Activated CD8-positive, alpha-beta T cell treated with anti-CD3 and anti-CD28 coated beads for 36 hours (primary cell): Measurements from ENCODE around the gene PDZK1IP1. TPM values are rescaled to one million over a fixed set of nuclear protein-coding genes. Genes with fewer than 3 reads are reported as not detected.

Source experiments
- ATAC-seq: fragments of 200-7000 bp; cut with Tn5 transposase; one replicate; pipeline ENCODE4 v1.10.0; 2021; ENCODE audit warnings: mild to moderate bottlenecking, moderate library complexity
- CTCF ChIA-PET: fragments of 350-600 bp; sonication (Branson Sonifier 250); formaldehyde crosslinking; loops from one replicate; lab custom pipeline; 2021; ENCODE audit warnings: antibody characterized with exemption; lab: Charles Lee
- POLR2A ChIA-PET: fragments of 350-600 bp; sonication (Branson Sonifier 250); formaldehyde crosslinking; loops from one replicate; lab custom pipeline; 2021; ENCODE audit warnings: antibody characterized with exemption; lab: Charles Lee
- DNase-seq: peaks from one replicate; pipeline ENCODE4 v3.0.0-alpha.2; 2020
- H3K27ac Mint-ChIP-seq: one replicate; pipeline ENCODE4 v1.8.0; 2021; ENCODE audit warnings: mild to moderate bottlenecking, mixed read lengths
- H3K27me3 Mint-ChIP-seq: one replicate; pipeline ENCODE4 v1.8.0; 2021; ENCODE audit warnings: mixed read lengths
- H3K36me3 Mint-ChIP-seq: one replicate; pipeline ENCODE4 v1.8.0; 2021; ENCODE audit warnings: low read depth, mixed read lengths
- H3K4me1 Mint-ChIP-seq: one replicate; pipeline ENCODE4 v1.8.0; 2021; ENCODE audit warnings: low read depth, mixed read lengths
- H3K4me3 Mint-ChIP-seq: one replicate; pipeline ENCODE4 v1.8.0; 2021; ENCODE audit warnings: mild to moderate bottlenecking, moderate library complexity, mixed read lengths
- H3K9me3 Mint-ChIP-seq: one replicate; pipeline ENCODE4 v1.8.0; 2021; ENCODE audit warnings: mixed read lengths
- intact Hi-C: fragments of 100-400 bp; cut with micrococcal nuclease; formaldehyde crosslinking; loops from one replicate; pipeline ENCODE4 v1.10.0; 2022
- total RNA-seq, 2 experiments: library from RNA; stranded (reverse); gene quantifications; one replicate each; pipeline ENCODE4 v1.2.3, GENCODE V29; 2021
- TF ChIP-seq, protein P1 (sequence below): fragments of 200-600 bp; IDR thresholded peaks from one replicate; pipeline ENCODE4 v1.8.0; 2022; ENCODE audit warnings: antibody characterized with exemption, mild to moderate bottlenecking

Gene PDZK1IP1
- total RNA-seq, 2 experiments from 2014 or later: not detected

DNA sequence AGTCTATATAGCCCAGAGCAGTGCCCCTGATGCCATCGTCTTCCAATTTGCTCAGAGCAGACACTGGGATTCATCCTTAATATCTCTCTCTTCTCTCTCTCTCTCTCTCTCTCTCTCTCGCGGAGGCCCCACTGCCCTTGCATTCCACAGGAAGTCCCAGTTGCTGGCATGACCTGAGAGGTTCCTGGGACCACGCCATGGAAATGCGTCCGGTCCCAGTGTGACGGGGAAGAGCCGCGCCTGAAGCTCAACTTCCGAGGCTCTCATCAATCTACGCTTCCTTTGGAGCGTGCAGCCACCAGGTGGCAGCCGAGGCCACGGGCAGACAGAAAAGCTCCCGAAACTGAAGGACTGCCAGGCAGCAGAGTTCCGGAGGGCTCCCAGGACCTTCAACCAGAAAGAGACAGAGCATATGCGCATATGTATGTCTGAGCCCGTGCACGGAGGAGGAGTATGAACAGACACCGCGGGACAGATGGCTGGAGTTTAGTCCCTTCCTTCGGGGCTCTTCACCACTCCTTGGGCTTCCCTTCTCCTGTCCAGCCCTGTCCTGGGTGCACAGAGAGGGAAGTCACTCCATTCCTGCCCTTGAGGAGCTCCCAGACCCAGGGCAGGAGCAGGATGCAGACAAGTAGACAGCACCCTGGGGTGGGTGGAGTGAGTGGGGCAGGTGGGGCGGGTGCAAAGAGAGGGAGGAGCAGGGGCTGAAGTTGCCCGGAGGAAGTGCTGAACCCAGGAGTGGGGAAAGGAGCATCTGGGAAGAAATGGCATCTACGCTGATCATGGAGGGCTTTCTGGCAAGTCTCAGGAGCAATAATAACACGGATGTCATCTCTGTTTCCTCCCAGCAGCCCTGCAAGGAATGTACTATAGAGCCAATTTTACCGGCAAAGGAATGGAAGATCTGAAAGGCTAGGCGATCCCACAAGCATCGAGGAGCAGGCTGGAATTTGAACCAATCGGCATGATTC is 10.5 kb downstream of the PDZK1IP1 start:
- H3K9me3 Mint-ChIP-seq: no peaks in the 10 kb centered on the region
- H3K27ac Mint-ChIP-seq: peak overlapping the region; percentile 68
- POLR2A ChIA-PET: interaction anchor here (0.6 to 1.4 kb wide), 4 partner anchors 14 to 521 kb away, joined by 3 to 4 read pairs (median 3); no protein-coding TSS in a partner anchor
- no peaks in the 10 kb centered on the region for H3K36me3 Mint-ChIP-seq
- DNase-seq (peak; percentile 91), ATAC-seq (peak; percentile 88)
- intact Hi-C loops: no loop called here
- TF ChIP-seq, protein P1, sequence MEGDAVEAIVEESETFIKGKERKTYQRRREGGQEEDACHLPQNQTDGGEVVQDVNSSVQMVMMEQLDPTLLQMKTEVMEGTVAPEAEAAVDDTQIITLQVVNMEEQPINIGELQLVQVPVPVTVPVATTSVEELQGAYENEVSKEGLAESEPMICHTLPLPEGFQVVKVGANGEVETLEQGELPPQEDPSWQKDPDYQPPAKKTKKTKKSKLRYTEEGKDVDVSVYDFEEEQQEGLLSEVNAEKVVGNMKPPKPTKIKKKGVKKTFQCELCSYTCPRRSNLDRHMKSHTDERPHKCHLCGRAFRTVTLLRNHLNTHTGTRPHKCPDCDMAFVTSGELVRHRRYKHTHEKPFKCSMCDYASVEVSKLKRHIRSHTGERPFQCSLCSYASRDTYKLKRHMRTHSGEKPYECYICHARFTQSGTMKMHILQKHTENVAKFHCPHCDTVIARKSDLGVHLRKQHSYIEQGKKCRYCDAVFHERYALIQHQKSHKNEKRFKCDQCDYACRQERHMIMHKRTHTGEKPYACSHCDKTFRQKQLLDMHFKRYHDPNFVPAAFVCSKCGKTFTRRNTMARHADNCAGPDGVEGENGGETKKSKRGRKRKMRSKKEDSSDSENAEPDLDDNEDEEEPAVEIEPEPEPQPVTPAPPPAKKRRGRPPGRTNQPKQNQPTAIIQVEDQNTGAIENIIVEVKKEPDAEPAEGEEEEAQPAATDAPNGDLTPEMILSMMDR: peak; percentile 82
- CTCF ChIA-PET: interaction anchor here (0.7 to 4.8 kb wide), 43 partner anchors 9 to 547 kb away, joined by 3 to 61 read pairs (median 4); partner anchors contain the start of genes CMPK1, FOXD2, PDZK1IP1 and STIL
- peaks cover 22% of the 10 kb centered on the region for H3K27me3 Mint-ChIP-seq
- H3K4me1 Mint-ChIP-seq: peaks cover 8% of the 10 kb centered on the region
- H3K4me3 Mint-ChIP-seq: peak overlapping the region; percentile 61

DNA sequence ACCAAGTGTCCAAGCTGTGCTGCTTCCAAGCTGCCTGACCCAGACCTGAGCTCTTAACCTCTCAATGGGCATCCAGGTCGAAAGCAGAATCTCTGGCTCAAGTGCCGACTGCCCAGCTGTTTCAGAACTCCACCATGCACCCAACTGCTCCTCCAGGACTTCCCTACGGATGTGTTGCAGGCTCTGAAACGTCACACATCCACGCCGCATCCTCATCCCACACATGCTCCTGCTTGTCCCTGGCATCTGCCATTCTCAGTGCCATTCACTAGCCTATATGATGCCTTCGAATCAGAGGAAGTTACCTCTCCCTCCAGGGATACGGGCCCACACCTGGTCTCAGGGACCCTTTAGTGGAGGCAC is 11.2 kb downstream of the PDZK1IP1 start:
- intact Hi-C loops: no loop called here
- DNase-seq: no peak
- CTCF ChIA-PET: interaction anchor here (0.7 to 4.8 kb wide), 38 partner anchors 9 to 547 kb away, joined by 3 to 61 read pairs (median 4); partner anchors contain the start of genes CMPK1, FOXD2, PDZK1IP1 and STIL
- TF ChIP-seq, protein P1: no peak
- Mint-ChIP-seq H3K4me3 (peak overlapping the region; percentile 61), H3K36me3 (no peaks in the 10 kb centered on the region), H3K4me1 (peaks cover 8% of the 10 kb centered on the region), H3K27ac (no peak overlapping the region), H3K9me3 (no peaks in the 10 kb centered on the region), H3K27me3 (peaks cover 26% of the 10 kb centered on the region)
- POLR2A ChIA-PET: interaction anchor here (0.7 to 1.4 kb wide), 2 partner anchors 214 to 241 kb away, joined by 3 read pairs; no protein-coding TSS in a partner anchor
- no peak for ATAC-seq

DNA sequence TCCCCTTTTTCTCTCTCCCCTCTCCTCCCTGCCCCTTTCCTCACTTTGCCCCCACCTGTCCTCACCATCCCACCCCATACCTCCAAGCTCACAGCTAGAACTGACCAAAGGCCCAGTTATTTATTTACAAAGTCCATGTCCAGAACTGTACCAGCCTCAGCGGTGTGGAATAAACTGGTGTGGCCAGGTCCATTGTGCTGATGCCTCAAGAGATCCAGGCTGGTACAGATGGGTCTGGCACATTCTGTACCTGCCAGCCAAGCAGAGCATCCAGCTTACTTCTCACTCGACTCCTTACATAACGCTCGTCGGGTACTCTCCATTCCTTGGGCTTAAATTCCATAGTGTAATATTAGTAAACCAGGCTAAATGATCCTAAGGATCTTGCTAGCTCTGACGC is 11.8 kb downstream of the PDZK1IP1 start:
- POLR2A ChIA-PET: no interaction called here
- CTCF ChIA-PET: interaction anchor here (0.7 to 4.8 kb wide), 12 partner anchors 11 to 264 kb away, joined by 3 to 61 read pairs (median 4); partner anchors contain the start of genes FOXD2 and PDZK1IP1
- no peaks in the 10 kb centered on the region for H3K36me3 Mint-ChIP-seq
- DNase-seq (no peak), ATAC-seq (no peak)
- H3K4me1 Mint-ChIP-seq: peaks cover 8% of the 10 kb centered on the region
- no peak overlapping the region for H3K27ac Mint-ChIP-seq
- H3K27me3 Mint-ChIP-seq: peaks cover 32% of the 10 kb centered on the region
- intact Hi-C loops: no loop called here
- TF ChIP-seq, protein P1: no peak
- no peaks in the 10 kb centered on the region for H3K9me3 Mint-ChIP-seq
- no peak overlapping the region for H3K4me3 Mint-ChIP-seq

DNA sequence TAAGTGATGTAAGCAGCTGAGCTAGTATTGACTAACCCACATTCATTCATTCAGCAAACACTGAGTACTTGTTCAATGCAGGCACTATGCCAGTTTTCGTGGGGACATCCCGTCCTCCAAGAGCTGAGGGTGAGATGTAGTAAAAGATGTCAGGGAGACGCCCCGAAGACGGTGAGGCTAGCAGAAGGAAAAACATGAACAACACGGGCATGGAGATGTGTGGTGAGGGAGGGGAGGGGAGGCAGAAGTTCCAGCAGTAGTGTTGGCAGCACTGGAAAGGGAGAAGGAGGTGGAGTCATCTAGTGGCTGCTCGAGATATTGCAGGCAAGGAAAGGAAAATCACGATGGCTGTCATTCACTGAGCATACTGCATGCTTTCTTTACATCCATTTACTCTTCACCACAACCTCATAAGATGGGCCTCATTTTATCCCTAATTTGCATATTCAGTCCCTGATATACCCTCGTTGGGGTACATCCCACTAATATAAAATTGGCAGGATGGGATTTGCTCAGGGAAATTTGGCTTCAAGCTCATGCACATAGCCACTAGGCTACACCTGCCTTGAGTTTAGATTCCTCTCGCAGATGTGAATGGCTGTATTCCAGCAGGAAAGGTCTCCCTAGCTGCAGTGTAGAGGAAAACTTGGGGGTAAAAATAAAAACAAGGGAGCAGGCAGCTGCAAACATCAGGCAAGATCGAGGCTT is 14.5 kb downstream of the PDZK1IP1 start:
- Mint-ChIP-seq H3K9me3 (no peaks in the 10 kb centered on the region), H3K27me3 (peaks cover 31% of the 10 kb centered on the region), H3K27ac (no peak overlapping the region), H3K4me1 (peaks cover 8% of the 10 kb centered on the region), H3K36me3 (no peaks in the 10 kb centered on the region), H3K4me3 (no peak overlapping the region)
- POLR2A ChIA-PET: interaction anchor here (0.6 kb wide), 1 partner anchor 311 kb away, joined by 3 read pairs; no protein-coding TSS in a partner anchor
- DNase-seq: peak; percentile 66
- CTCF ChIA-PET: interaction anchor here (0.9 to 2.8 kb wide), 16 partner anchors 9 to 262 kb away, joined by 3 to 11 read pairs (median 4); partner anchors contain the start of genes FOXD2, PDZK1IP1 and STIL
- TF ChIP-seq, protein P1: peak; percentile 91
- intact Hi-C loops: no loop called here
- ATAC-seq: peak; percentile 63
